ENCODE results near the gene MROH2B.
"Not testable (repeated sequence)": the region's sequence is repeated elsewhere in the genome, so short reads cannot be mapped to it uniquely, and the experiment has no call there.

Gene MROH2B

GRCh38 chr5:41071242-41071641 lies at the start of gene MROH2B:
Gene MROH2B (minus strand): TSS chr5:41071342. CDS start chr5:41070852, 490 bp downstream.
- DNase-seq: no peak

GRCh38 chr5:41120600-41120999 lies 49.5 kb upstream of the MROH2B start:
- DNase-seq: no peak

GRCh38 chr5:41118177-41118576 lies 47.0 kb upstream of the MROH2B start:
- DNase-seq: no peak

DNA sequence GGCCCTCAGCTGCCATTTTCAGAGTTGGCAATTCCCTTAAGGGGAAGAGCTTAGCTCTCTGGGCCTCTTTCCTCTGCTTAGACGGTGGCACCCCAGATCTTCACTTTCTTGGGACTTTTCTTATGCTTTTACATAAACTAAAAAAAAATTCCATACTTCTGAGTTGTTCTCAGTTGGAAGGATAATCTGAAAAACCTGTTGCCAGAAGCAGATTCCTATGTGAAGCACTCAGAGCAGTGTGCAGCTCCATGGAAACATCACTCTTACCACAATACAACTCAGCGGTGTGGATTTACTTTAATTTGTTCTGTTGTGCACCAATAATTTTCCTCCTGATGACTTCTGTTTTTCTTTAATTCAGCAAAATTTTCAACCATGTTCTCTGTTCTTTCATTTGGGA lies 44.1 kb upstream of the MROH2B start:
- DNase-seq: no peak

DNA sequence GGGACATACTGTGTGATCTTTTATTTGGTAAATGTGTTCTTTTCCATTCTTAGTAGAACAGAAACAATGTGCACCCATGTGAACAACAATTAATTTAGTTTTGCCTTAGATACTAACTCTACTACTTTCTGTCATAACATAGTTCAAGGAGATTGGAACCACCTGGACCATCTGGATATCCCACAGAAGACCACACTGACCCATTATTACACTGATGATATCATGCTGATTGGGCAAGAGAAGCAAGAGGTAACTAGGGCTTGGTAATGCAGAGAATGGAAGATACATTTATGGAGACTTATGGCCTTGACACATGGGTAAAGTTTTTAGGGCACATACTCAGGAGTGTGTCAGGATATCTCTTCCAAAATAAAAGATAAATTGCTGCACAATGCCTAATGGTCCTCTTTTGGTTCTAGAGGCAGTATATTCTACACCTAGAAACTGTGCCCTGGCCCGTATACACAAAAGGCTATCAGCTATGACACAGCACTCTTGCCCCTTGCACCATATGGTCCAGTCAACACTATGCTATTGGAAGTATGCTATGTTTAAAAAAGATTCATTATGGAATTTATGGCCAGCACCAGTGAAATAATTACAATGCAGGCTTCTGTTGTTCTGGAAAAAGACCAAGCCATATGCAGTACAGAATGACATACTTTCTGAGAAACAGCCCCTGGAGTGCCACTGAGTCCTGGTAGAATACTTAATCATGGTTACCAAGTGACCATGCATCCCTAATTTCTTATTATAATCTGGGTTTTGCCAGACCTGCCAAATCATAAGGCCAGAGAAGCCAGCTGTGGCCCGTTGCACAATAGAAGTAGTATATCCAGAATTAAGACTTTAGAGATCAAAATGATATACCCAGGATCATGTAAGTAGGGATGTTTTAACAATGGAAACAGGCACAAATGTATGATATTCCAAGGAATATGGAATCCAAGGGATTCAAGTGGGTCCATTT lies 41.6 kb upstream of the MROH2B start:
- DNase-seq: no peak

GRCh38 chr5:41109186-41109585 lies 38.0 kb upstream of the MROH2B start:
- no peak for DNase-seq

GRCh38 chr5:41102341-41102740 lies 31.2 kb upstream of the MROH2B start:
- no peak for DNase-seq

- DNase-seq: no peak
Measured at GRCh38 chr5:41097642-41098041, 26.5 kb upstream of the MROH2B start.

DNA sequence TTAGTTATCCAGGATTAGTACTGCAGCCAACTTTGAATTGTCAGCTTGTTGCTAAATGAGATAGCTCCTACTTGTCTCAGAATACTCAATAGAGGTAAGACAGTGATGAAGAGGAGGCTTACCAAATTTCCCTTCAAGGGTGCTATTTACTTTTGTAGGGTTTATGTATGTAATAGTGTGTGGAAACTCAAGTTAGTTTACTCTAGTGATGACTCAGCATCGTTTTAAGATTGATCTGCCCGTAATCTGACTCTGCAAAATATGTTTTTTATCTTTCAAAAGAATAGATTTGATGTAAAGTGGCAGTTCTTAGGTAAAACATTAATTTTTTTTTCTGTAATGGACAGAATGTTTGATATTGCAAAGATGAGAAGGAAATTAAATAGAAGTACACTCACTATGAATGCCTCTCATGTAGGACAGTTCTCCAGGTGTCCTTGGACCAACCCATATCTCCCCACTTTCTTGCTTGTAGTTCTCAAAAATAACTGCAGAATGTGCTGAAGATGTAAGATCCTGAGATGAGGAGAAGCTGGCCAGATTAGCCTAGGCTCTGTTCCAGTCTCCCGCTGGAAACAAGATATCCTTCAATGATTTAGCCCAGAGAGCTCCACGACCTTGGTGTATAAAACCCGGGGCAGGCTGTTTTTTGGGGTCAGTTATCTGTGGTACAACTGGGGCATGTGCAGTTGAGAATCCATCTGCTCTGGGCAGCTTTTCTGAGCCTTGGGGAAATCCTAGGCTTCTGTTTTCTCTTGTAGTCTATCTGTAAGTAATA lies 24.4 kb upstream of the MROH2B start:
- DNase-seq: no peak

- DNase-seq: no peak
Measured at GRCh38 chr5:41094871-41095270, 23.7 kb upstream of the MROH2B start.

GRCh38 chr5:41093803-41094202 lies 22.7 kb upstream of the MROH2B start:
- DNase-seq: no peak

- no peak for DNase-seq
Measured at GRCh38 chr5:41087461-41087860, 16.3 kb upstream of the MROH2B start.

- no peak for DNase-seq
Measured at GRCh38 chr5:41083306-41083705, 12.2 kb upstream of the MROH2B start.

DNA sequence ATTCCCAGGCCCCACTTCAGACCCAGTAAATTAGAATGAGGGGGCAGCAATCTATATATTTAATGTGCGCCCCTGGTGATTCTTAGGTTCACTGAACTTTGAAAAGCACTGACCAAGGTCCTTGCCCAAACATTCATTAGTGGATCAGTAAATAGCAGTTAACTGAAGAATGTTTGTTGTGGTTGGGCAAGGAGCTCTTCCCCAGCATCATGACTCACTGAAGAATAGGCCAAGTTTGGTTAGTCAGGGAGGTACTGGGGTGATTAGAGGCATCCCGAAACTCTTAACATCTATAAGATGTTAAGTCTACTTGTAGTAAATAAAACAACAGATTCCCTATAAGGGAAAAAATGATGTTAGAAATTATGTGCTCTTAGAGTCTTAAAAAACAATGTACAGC lies 833 bp upstream of the MROH2B start:
- no peak for DNase-seq

DNA sequence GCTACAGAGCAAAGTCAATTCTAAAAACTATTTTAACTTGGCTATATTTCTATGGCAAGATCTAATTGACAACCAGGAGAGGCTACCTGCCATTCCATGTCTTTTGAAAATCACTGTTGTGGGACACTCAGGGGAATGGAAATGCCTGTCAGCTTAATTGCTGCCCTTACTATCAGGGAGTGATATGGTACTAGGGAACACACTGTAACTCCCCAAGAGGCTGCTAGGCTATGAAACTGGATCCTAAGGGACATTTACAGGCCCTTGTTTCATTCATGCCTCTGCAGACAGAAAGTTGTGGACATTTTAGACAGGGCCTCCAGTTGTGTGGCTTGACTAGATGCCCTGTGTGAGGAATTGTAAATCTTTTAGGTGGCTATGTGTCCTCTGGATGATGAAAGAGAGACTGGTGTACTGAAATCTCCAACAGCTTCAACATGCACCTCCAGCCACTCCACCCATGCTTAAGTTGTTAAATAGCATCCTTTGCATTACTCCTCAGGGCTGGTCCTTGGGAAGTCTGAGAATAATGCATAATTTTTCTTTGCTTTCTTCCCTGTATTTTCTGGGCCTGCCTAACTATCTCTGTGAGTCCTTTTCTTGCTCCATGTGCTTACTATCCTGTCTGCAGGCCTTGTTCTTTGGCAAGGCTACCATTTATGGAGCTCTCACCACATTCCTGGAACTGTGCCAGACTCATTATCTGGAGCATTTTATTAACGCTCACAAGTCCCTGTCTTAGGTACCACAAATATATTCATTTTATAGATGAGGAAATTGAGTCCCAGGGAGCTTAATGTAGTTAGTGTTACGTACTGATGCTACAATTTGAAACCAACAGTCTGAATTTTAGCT lies 3.2 kb downstream of the MROH2B start:
- no peak for DNase-seq

- no peak for DNase-seq
Measured at GRCh38 chr5:41065691-41066335, 5.3 kb downstream of the MROH2B start.

- no peak for DNase-seq
Measured at GRCh38 chr5:41057940-41058339, 13.2 kb downstream of the MROH2B start.

GRCh38 chr5:41057231-41057630 lies 13.9 kb downstream of the MROH2B start:
- no peak for DNase-seq

- DNase-seq: no peak
Measured at GRCh38 chr5:41048986-41049385, 22.2 kb downstream of the MROH2B start.

DNA sequence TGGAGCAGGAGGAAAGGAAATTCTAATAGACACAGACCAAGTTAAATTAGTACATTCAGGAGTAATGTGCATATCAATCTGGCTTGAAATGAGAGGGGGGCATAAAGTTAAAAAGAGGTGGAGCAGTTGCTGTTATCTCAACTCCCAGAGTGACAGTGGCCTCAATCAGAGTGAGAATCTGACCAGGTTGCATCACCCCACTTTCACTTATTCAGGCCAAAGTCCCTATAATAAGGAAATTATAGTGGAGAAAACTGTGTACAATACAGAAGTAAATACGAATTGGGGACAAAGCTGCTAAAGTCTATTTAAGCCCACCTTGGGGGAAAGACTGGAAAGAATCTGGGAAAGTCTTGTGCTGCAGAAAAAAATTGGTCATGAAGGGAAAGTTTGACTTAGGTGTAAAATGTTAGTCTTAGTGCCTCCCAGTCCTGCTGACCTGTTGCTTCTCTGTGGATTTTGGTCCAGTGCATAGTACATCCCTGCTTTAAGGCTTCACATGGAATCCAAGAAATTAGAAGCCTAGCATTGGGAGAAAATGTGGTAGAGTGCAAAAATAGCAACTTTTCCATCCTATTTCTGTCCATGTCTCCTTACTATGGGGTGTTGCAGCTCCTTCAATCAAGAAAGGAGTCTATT lies 27.9 kb downstream of the MROH2B start:
- no peak for DNase-seq

GRCh38 chr5:41032973-41033372 lies 38.2 kb downstream of the MROH2B start:
- DNase-seq: no peak

DNA sequence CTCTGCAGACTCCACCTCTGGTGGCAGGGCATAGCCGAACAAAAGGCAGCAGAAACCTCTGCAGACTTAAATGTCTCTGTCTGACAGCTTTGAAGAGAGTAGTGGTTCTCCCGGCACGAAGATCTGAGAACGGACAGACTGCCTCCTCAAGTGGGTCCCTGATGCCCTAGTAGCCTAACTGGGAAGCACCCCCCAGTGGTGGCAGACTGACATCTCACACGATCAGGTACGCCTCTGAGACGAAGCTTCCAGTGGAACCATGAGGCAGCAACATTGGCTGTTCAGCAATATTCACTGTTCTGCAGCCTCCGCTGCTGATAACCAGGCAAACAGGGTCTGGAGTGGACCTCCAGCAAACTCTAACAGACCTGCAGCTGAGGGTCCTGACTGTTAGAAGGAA lies 48.5 kb downstream of the MROH2B start:
- not testable (repeated sequence) for DNase-seq

Measured in stimulated activated CD8-positive, alpha-beta memory T cell treated with anti-CD3 and anti-CD28 coated beads, Interleukin-4, amount 100 ng/mL, for 48 hours (primary cell).